ENCODE measurements around the gene RNF31. TPM values are rescaled to one million over a fixed set of nuclear protein-coding genes. Genes with fewer than 3 reads are reported as not detected.

The RNF31 gene
- total and polyA plus RNA-seq, 2 of the 13 experiments (the other 11 are each of a cell fraction or from before 2014, with no cell fraction given) = 48.2 to 86.8 TPM

GRCh38 chr14:24160850-24161804, 13.8 kb downstream of the RNF31 start, which contains the start of gene IRF9 (continued):
- TF ChIP-seq HMGXB3 (CRISPR knock-in tag; IDR thresholded peaks at IDR 0.05; ENCODE audit: borderline replicate concordance) = peak; percentile 98
- TF ChIP-seq YEATS4 (CRISPR knock-in tag; IDR thresholded peaks at IDR 0.05; ENCODE audit: borderline replicate concordance) = peak; percentile 94
- peak; percentile 100 for TF ChIP-seq ZFP36L1 (CRISPR knock-in tag; IDR thresholded peaks at IDR 0.05)
- TF ChIP-seq ZNF136 (CRISPR knock-in tag; IDR thresholded peaks at IDR 0.05; ENCODE audit: low read depth) = peak; percentile 99
- peak; percentile 96 for TF ChIP-seq ZSCAN21 (CRISPR knock-in tag; IDR thresholded peaks at IDR 0.05; ENCODE audit: borderline replicate concordance)
- TF ChIP-seq, protein P1, sequence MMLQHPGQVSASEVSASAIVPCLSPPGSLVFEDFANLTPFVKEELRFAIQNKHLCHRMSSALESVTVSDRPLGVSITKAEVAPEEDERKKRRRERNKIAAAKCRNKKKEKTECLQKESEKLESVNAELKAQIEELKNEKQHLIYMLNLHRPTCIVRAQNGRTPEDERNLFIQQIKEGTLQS (CRISPR knock-in tag; IDR thresholded peaks at IDR 0.05) = peak; percentile 64; the same call in 1 of the 2 replicates
- TF ChIP-seq MXI1 (IDR thresholded peaks at IDR 0.05; ENCODE audit: borderline replicate concordance, low read depth, low read length) = peak; percentile 99
- peak; percentile 98 for TF ChIP-seq MLX (CRISPR knock-in tag; IDR thresholded peaks at IDR 0.05)
- TF ChIP-seq ZIK1 (CRISPR knock-in tag; IDR thresholded peaks at IDR 0.05; ENCODE audit: borderline replicate concordance, low read depth) = peak; percentile 98; the same call in 1 of the 2 replicates
- peak; percentile 41; the same call in 1 of the 2 replicates for TF ChIP-seq ZNF644 (CRISPR knock-in tag; IDR thresholded peaks at IDR 0.05; ENCODE audit: low read depth)
- TF ChIP-seq ZEB1 (IDR thresholded peaks at IDR 0.05; ENCODE audit: insufficient replicate concordance, low read depth) = peak; percentile 84
- peak; percentile 89; the same call in 1 of the 2 replicates for TF ChIP-seq ZNF230 (CRISPR knock-in tag; IDR thresholded peaks at IDR 0.05)
- no peak for TF ChIP-seq ZNF790 (CRISPR knock-in tag; IDR thresholded peaks at IDR 0.05; ENCODE audit: borderline replicate concordance)
- TF ChIP-seq ZNF607 (CRISPR knock-in tag; IDR thresholded peaks at IDR 0.05; ENCODE audit: borderline replicate concordance) = peak; percentile 90
- peak; percentile 36 for TF ChIP-seq MATR3 (CRISPR knock-in tag; IDR thresholded peaks at IDR 0.05)
- peak; percentile 98 for TF ChIP-seq BCL3 (CRISPR knock-in tag; IDR thresholded peaks at IDR 0.05)
- peak; percentile 100 for TF ChIP-seq IRF9 (CRISPR knock-in tag; IDR thresholded peaks at IDR 0.05; ENCODE audit: borderline replicate concordance)
- TF ChIP-seq ISX (CRISPR knock-in tag; conservative IDR thresholded peaks at IDR 0.05) = 0 out of 2 replicates have a peak, but pooled peaks have one; percentile 25
- peak; percentile 92; the same call in 1 of the 2 replicates for TF ChIP-seq ZNF556 (CRISPR knock-in tag; IDR thresholded peaks at IDR 0.05; ENCODE audit: borderline replicate concordance)

Data from HepG2 (cell line).